Muscle layer of colon (tissue), 2 donors: ENCODE results near the gene SMYD1.

Source experiments
- H3K27ac ChIP-seq: one replicate; pipeline ENCODE4 v1.7.0; 2013; ENCODE audit warnings: low read depth, mild to moderate bottlenecking, low read length, moderate library complexity
- H3K27me3 ChIP-seq, 2 donors: one replicate each; pipeline ENCODE4 v1.7.0; 2013; ENCODE audit warnings: low read length in 2 of 2, mild to moderate bottlenecking in 2 of 2; ENCODE audit not compliant: insufficient read depth in 2 of 2, control insufficient read depth in 1 of 2
- H3K36me3 ChIP-seq: one replicate; pipeline ENCODE4 v1.7.0; 2013; ENCODE audit warnings: mild to moderate bottlenecking, low read length; ENCODE audit not compliant: insufficient read depth
- H3K4me1 ChIP-seq: one replicate; pipeline ENCODE4 v1.7.0; 2013; ENCODE audit warnings: mild to moderate bottlenecking, low read length; ENCODE audit not compliant: insufficient read depth
- H3K4me3 ChIP-seq, 2 donors: one replicate each; pipeline ENCODE4 v1.7.0; 2013; ENCODE audit warnings: low read length in 2 of 2, low read depth in 1 of 2, mild to moderate bottlenecking in 1 of 2, moderate library complexity in 1 of 2
- H3K9ac ChIP-seq: one replicate; pipeline ENCODE4 v1.7.0; 2013; ENCODE audit warnings: low read length
- H3K9me3 ChIP-seq: one replicate; pipeline ENCODE4 v1.7.0; 2013; ENCODE audit warnings: mild to moderate bottlenecking, low read length
- donor health status: abdominal sarcoma.
- donor health status: Adenocarcinoma of cecum.

SMYD1 gene

GRCh38 chr2:88058191-88058590 is 9.4 kb upstream of the SMYD1 start:
- H3K27me3 ChIP-seq = no peaks in the 10 kb centered on the region
- no peaks in the 10 kb centered on the region for H3K9me3 ChIP-seq
- H3K4me1 ChIP-seq = peaks cover 20% of the 10 kb centered on the region
- no peak overlapping the region for H3K4me3 ChIP-seq
- H3K36me3 ChIP-seq = no peaks in the 10 kb centered on the region
- no peak overlapping the region for H3K27ac ChIP-seq
- no peak overlapping the region for H3K9ac ChIP-seq

- H3K9ac ChIP-seq = no peak overlapping the region
Observed at GRCh38 chr2:88059979-88060906, 7.4 kb upstream of the SMYD1 start.

GRCh38 chr2:88060907-88061275 is 6.7 kb upstream of the SMYD1 start:
- peaks cover 5% of the 10 kb centered on the region for H3K4me1 ChIP-seq
- H3K27me3 ChIP-seq = no peaks in the 10 kb centered on the region
- no peaks in the 10 kb centered on the region for H3K36me3 ChIP-seq
- no peaks in the 10 kb centered on the region for H3K9me3 ChIP-seq
- H3K9ac ChIP-seq = no peak overlapping the region
- no peak overlapping the region for H3K27ac ChIP-seq
- H3K4me3 ChIP-seq = no peak overlapping the region

More at GRCh38 chr2:88059979-88060906, 7.4 kb upstream of the SMYD1 start:
- no peak overlapping the region for H3K27ac ChIP-seq
- H3K9me3 ChIP-seq = no peaks in the 10 kb centered on the region
- H3K27me3 ChIP-seq = no peaks in the 10 kb centered on the region
- H3K4me1 ChIP-seq = peaks cover 5% of the 10 kb centered on the region
- H3K36me3 ChIP-seq = no peaks in the 10 kb centered on the region
- H3K4me3 ChIP-seq = no peak overlapping the region

- Histone ChIP-seq H3K9ac (no peak overlapping the region), H3K27ac (no peak overlapping the region), H3K4me3 (no peak overlapping the region), H3K9me3 (no peaks in the 10 kb centered on the region), H3K27me3 (no peaks in the 10 kb centered on the region), H3K36me3 (no peaks in the 10 kb centered on the region), H3K4me1 (peaks cover under 1% of the 10 kb centered on the region)
Observed at GRCh38 chr2:88061295-88061694, 6.3 kb upstream of the SMYD1 start.

- H3K9me3 ChIP-seq = no peaks in the 10 kb centered on the region
- no peak overlapping the region for H3K9ac ChIP-seq
- no peak overlapping the region for H3K4me3 ChIP-seq
- no peaks in the 10 kb centered on the region for H3K4me1 ChIP-seq
- H3K27me3 ChIP-seq = no peaks in the 10 kb centered on the region
- H3K36me3 ChIP-seq = no peaks in the 10 kb centered on the region
- no peak overlapping the region for H3K27ac ChIP-seq
Observed at GRCh38 chr2:88066543-88066942, 1.1 kb upstream of the SMYD1 start.

- peak overlapping the region; percentile 25 for H3K27ac ChIP-seq
- no peaks in the 10 kb centered on the region for H3K4me1 ChIP-seq
- H3K27me3 ChIP-seq = no peaks in the 10 kb centered on the region
- H3K36me3 ChIP-seq = no peaks in the 10 kb centered on the region
- H3K4me3 ChIP-seq = peak overlapping the region in 1 of 2 donors; percentile 41
- no peaks in the 10 kb centered on the region for H3K9me3 ChIP-seq
- no peak overlapping the region for H3K9ac ChIP-seq
Observed at GRCh38 chr2:88067189-88067588, 436 bp upstream of the SMYD1 start.

- Histone ChIP-seq H3K4me3 (peak overlapping the region in 1 of 2 donors; percentile 41), H3K9me3 (no peaks in the 10 kb centered on the region), H3K36me3 (no peaks in the 10 kb centered on the region), H3K4me1 (no peaks in the 10 kb centered on the region), H3K27ac (no peak overlapping the region), H3K9ac (no peak overlapping the region), H3K27me3 (no peaks in the 10 kb centered on the region)
Observed at GRCh38 chr2:88068044-88068443, 419 bp downstream of the SMYD1 start.

GRCh38 chr2:88069117-88069516 is 1.5 kb downstream of the SMYD1 start:
- H3K9ac ChIP-seq = peak overlapping the region; percentile 25
- H3K36me3 ChIP-seq = no peaks in the 10 kb centered on the region
- no peaks in the 10 kb centered on the region for H3K9me3 ChIP-seq
- H3K4me3 ChIP-seq = peak overlapping the region in 1 of 2 donors; percentile 41
- H3K27ac ChIP-seq = peak overlapping the region; percentile 35
- no peaks in the 10 kb centered on the region for H3K4me1 ChIP-seq
- no peaks in the 10 kb centered on the region for H3K27me3 ChIP-seq

- Histone ChIP-seq H3K36me3 (no peaks in the 10 kb centered on the region), H3K9ac (no peak overlapping the region), H3K4me1 (no peaks in the 10 kb centered on the region), H3K9me3 (no peaks in the 10 kb centered on the region), H3K4me3 (no peak overlapping the region), H3K27me3 (no peaks in the 10 kb centered on the region), H3K27ac (peak overlapping the region; percentile 35)
Observed at GRCh38 chr2:88070055-88070454, 2.4 kb downstream of the SMYD1 start.

- Histone ChIP-seq H3K4me1 (no peaks in the 10 kb centered on the region), H3K4me3 (no peak overlapping the region), H3K9me3 (no peaks in the 10 kb centered on the region), H3K36me3 (no peaks in the 10 kb centered on the region), H3K9ac (no peak overlapping the region), H3K27ac (no peak overlapping the region), H3K27me3 (no peaks in the 10 kb centered on the region)
Observed at GRCh38 chr2:88071365-88071764, 3.7 kb downstream of the SMYD1 start.

GRCh38 chr2:88074150-88074549 is 6.5 kb downstream of the SMYD1 start:
- no peak overlapping the region for H3K9ac ChIP-seq
- H3K4me1 ChIP-seq = peaks cover 21% of the 10 kb centered on the region
- no peak overlapping the region for H3K27ac ChIP-seq
- no peaks in the 10 kb centered on the region for H3K36me3 ChIP-seq
- no peaks in the 10 kb centered on the region for H3K9me3 ChIP-seq
- H3K27me3 ChIP-seq = no peaks in the 10 kb centered on the region
- no peak overlapping the region for H3K4me3 ChIP-seq

- no peaks in the 10 kb centered on the region for H3K27me3 ChIP-seq
- no peaks in the 10 kb centered on the region for H3K9me3 ChIP-seq
- H3K9ac ChIP-seq = no peak overlapping the region
- no peak overlapping the region for H3K4me3 ChIP-seq
- peaks cover 21% of the 10 kb centered on the region for H3K4me1 ChIP-seq
- no peaks in the 10 kb centered on the region for H3K36me3 ChIP-seq
- H3K27ac ChIP-seq = no peak overlapping the region
Observed at GRCh38 chr2:88074854-88075292, 7.2 kb downstream of the SMYD1 start.
